Endothelial cell of umbilical vein (primary cell): Measurements from ENCODE around the gene TTLL7.

Experiments
- FOS ChIP-seq: IDR thresholded peaks from 2 replicates; pipeline ENCODE4 v1.6.1; 2011; ENCODE audit warnings: mild to moderate bottlenecking, low read length, moderate library complexity, borderline replicate concordance; ENCODE audit not compliant: insufficient read depth
- TF ChIP-seq, protein P1 (sequence below), 2 donors: IDR thresholded peaks; 1 replicate in 1 of 2; 2 replicates in 1 of 2; pipeline ENCODE4 v1.5.1; 2011; ENCODE audit warnings: low read length in 2 of 2, mild to moderate bottlenecking in 2 of 2, moderate library complexity in 2 of 2, control low read depth in 1 of 2, inconsistent platforms in 1 of 2, low read depth in 1 of 2; ENCODE audit not compliant: insufficient read depth in 1 of 2; ENCODE audit errors: extremely low read depth in 1 of 2

DNA sequence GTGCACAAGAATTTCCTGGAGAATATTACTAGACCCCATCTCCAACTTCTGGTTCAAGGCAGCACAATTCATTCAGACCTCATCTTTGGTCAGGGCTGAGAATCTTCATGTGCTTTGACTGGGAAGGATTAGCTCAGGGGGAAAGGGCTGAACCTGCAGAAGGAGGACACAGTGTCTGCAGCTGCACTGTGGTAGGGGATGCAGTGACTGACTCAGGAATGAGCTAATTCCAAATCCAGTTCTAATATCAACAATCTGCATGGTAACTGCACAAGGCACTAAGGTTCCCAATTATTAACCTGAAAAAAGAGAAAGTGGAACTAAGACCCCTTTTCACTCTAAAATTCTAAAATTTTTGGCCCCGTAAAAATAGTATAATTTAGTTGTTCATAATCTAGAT, 31.6 kb downstream of the TTLL7 start:
- TF ChIP-seq, protein P1, sequence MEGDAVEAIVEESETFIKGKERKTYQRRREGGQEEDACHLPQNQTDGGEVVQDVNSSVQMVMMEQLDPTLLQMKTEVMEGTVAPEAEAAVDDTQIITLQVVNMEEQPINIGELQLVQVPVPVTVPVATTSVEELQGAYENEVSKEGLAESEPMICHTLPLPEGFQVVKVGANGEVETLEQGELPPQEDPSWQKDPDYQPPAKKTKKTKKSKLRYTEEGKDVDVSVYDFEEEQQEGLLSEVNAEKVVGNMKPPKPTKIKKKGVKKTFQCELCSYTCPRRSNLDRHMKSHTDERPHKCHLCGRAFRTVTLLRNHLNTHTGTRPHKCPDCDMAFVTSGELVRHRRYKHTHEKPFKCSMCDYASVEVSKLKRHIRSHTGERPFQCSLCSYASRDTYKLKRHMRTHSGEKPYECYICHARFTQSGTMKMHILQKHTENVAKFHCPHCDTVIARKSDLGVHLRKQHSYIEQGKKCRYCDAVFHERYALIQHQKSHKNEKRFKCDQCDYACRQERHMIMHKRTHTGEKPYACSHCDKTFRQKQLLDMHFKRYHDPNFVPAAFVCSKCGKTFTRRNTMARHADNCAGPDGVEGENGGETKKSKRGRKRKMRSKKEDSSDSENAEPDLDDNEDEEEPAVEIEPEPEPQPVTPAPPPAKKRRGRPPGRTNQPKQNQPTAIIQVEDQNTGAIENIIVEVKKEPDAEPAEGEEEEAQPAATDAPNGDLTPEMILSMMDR (IDR thresholded peaks at IDR 0.05; ENCODE audit: extremely low read depth in 1 of 2, insufficient read depth in 1 of 2, low read depth in 1 of 2, low read length in 2 of 2) = no peak
- no peak for TF ChIP-seq FOS
